ENCODE data around the gene PANK3.

DNA sequence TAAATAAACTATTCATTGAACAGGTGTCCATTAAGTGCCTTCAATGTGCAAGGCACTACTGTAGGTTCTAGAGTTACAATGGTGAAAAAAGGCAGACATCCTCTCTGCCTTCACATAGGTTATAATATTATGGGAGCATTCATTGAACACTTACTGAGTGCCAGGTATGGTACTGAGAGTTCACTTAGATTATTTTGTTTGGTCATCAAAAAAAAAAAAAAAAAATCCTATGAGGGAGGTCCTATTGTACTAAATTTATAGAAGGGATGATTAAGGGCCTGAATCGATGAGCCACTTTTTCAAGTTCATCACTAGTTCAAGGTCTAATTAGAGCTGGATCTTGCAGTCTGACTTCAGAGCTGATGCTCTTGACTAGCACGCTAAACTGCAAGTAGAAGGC is 22.8 kb upstream of the PANK3 start:
- TF ChIP-seq POLR2AphosphoS5 (IDR thresholded peaks at IDR 0.05) (no peak), EP300 (IDR thresholded peaks at IDR 0.05) (no peak)
